Frontal cortex (tissue), 4 donors: ENCODE measurements around the gene CFC1B. TPM values are rescaled to one million over a fixed set of nuclear protein-coding genes. Genes with fewer than 3 reads are reported as not detected.
"Not testable (repeated sequence)": the region's sequence is repeated elsewhere in the genome, so short reads cannot be mapped to it uniquely, and the experiment has no call there.

Experiments
- DNase-seq, 2 donors: peaks; one replicate each; pipeline ENCODE4 v3.0.0; 2012; ENCODE audit warnings: low spot score in 2 of 2
- FAIRE-seq: peaks from 2 replicates; lab custom pipeline; 2012; peaks lifted over from hg19 to GRCh38; lab: Jason Lieb, UNC
- total RNA-seq: library from RNA; depleted of rRNA; stranded (reverse); fragments of >200 nt; gene quantifications from one replicate; pipeline ENCODE4 v1.2.3, GENCODE V29; 2014
- donor health status: control.
- donor health status: control.
- donor health status: control.

The CFC1B gene
- total RNA-seq, result 0.82 TPM

DNA sequence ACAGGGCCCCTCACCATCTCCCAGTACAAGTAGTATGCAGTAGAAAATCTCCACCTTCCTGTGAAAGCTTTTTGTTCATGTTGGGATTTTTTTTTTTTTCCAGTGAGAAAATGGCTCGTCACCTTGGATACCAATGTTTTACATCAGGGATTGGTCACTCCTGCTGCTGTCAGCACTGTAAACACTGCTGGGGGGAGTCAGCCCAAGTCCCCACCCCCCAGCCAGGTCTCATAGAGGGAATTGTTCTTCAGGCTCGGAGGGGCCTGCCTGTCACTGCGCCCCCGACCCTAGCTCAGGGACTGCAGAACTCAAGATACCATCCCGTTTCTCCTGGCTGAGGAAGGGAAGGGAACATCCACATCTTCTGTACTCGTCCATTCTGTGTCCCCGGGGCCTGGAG lies at the start of gene CFC1B:
CFC1B (plus strand) TSS at position 231 of the 400 bp plus-strand sequence. CDS start 263 bp downstream, outside the sequence.
- FAIRE-seq, DNase-seq: not testable (repeated sequence)

DNA sequence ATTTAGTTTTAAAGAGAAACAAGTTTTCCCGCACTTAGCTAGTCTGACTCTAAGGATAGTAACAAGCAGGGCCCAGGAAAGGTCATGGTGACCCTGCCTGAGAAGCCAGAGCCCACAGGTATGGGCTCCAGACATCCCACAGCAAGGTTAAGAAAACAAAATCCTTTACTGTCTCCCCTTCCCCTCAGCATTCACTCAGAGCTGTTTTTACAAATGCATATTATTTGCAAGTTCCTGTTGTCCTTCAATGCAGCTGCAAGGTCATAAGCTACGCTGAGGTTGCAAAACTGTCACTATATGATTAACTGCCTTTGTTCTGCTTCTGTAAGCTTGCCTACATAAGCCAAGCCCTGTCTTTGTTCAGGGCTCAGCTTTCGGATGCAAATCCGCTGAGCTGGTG lies 29.9 kb upstream of the CFC1B start:
- not testable (repeated sequence) for FAIRE-seq, DNase-seq

- DNase-seq, FAIRE-seq: not testable (repeated sequence)
Measured at GRCh38 chr2:130509228-130509627, 11.8 kb upstream of the CFC1B start, which contains the start of gene POTEI. TSS of gene POTEI (minus strand) at chr2:130509328. CDS start at chr2:130509235, 93 bp downstream.

DNA sequence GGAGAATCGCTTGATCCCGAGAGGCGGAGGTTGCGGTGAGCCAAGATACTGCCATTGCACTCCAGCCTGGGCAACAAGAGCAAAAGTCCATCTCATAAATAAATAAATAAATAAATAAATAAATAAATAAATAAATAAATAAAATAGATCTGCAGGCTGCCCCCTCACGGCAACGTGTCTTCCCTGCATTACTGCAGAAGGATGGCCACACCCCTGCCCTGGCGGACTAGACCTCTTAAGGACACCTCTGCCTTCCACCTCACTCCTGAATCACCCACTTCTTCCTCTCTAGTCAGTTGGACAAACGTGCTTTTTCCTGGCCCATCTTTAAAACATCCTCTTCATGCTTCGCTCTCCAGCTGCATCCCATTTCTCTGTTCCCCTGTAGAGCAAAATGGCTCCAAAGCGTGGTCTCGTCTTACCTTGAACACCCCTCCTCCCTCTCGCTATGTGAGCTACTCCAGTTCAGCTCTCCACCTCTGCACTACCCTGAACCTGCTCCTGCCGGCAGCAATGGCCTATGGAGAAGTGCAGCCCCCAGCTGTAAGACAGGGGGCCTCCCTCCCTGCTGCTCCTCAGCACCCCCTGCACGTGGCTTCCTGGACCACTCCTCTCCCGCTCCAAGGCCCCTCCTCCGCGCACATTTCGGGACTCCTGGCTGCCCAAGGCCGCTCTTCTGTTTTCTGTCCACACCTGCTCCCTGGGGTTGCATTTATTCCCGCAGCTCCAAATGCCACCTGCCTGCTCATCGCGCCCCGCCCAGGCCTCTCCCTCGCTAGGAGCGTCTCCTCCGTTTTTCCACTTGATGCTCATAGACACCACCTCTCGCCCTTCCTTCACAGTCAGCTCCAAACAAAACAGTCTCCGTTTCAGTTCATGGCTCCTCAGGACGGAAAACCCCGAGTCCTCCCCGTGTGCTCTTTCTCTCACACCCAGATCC lies 9.9 kb upstream of the CFC1B start:
- FAIRE-seq, DNase-seq: not testable (repeated sequence)

DNA sequence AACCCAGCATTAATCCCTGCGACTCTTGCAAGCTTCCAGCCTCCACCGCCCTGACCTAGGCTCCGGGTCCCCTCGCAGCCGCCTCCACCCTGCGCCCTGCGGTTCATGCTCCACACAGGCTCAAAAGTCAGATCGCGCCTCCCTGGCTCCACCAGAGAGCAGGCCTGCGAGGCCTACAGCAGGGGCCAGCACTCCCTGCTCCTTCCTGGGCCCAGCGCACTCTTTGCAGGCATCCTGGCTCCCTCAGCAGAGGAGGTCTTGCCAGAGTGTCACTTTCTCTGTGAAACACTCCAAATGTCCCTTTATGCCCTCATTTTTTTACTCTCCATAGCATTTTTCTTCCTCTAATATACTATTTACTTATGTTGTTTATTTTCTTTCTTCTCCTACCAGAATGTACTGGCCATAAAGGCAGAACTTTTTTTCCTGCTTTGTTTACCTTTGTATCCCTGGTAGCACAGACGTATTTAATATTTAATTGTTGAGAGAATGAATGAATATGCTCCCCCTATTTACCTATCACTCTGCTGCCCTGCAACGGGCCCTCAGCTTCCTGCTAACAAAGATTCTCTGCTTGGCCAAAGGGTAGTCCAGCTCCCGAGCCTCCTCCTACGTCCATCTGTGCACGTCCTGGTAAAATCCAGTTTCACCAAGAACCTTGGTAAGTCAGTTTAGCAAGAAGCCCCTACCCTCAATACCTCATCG lies 9.1 kb upstream of the CFC1B start:
- DNase-seq, FAIRE-seq: not testable (repeated sequence)

DNA sequence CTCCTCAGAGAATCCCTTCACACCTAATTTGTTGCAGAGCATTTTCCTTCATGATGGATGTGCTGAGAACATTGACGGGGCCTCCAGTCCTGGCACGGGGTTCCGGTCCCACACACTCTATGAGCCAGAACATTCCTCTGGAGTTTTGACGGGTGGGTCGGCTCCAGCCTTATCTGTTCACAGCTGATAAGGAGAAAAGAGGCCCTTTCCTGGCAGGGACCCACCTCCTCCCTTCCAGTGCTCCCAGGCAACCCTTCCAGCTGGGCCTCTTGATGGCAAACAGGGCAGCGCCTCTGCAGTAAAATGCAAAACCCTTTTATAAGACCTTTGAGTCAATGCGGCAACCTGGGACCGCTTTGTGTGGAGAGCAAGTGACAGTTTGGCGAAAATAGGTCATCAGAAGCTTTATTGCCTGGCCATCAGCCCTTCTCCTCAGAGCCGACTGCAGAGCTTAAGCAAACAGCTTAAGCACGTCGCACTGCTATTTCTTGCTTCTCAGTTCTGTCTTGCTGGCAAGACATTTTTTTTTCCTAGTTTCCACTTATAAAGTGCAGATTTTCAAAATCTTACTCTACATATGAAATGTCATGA lies 2.4 kb upstream of the CFC1B start:
- FAIRE-seq, DNase-seq: not testable (repeated sequence)

GRCh38 chr2:130522390-130522789 lies 1.4 kb downstream of the CFC1B start:
- FAIRE-seq, DNase-seq: not testable (repeated sequence)

DNA sequence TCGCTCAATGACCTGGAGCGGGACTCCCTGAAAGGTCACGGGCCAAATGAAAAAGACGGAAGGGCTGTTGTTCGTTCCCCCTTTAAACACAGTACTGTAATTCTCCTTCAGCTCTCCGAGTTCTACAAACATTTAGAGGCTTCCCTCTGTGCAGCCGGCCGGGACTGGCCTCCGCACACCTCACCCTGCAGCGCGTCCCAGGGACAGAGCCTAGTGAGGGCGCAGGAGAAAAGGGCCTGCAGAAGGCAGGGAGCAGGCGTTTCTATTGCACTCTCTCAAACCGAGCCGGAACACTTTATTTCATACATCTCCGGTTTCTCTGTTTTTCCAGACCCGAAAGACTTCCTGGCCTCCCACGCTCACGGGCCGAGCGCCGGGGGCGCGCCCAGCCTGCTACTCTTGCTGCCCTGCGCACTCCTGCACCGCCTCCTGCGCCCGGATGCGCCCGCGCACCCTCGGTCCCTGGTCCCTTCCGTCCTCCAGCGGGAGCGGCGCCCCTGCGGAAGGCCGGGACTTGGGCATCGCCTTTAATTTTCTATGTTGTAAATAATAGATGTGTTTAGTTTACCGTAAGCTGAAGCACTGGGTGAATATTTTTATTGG lies 6.4 kb downstream of the CFC1B start:
- DNase-seq, FAIRE-seq: not testable (repeated sequence)

- DNase-seq, result not testable (repeated sequence)
Measured at GRCh38 chr2:130529545-130529944, 8.5 kb downstream of the CFC1B start.

DNA sequence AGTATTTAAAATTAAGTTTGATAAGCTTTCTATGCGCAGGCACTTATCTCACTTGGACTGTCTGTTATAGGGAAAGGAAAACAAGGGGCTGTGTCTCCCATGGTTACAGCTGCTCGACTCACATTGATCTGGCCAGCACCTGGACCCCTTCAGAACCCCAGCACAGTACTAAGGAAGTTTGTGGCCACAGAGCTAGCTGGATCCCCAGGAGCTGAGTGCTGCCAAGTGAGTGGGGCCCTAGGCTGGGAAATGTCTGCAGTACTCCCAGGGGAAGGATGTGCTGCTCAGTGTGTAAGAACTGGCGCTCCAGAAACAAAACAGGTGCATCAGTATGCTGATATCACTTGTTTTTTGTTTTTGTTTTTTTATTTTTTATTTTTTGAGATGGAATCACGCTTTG lies 9.2 kb downstream of the CFC1B start:
- FAIRE-seq, DNase-seq: not testable (repeated sequence)

More at GRCh38 chr2:130529545-130529944, 8.5 kb downstream of the CFC1B start:
- not testable (repeated sequence) for FAIRE-seq

DNA sequence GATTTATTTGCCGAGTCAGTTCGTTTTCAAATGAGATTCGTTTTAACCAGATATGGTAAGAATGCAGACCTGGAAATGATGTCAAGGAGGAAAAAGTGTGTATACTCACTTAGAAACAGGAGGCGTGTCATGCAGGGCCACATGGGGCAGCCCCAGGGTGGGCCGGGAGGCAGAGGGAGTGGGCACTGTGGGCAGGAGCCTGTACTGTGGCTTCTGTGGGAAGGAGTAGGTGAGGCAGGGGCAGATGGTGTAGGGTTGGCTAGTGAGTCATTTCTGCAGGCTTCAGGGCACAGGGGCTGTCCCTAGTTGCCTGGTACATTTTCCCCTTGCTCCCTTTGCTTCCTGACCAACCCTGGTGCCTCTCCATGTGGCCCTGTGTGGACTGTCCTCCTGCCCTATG lies 10.2 kb downstream of the CFC1B start:
- not testable (repeated sequence) for FAIRE-seq, DNase-seq

GRCh38 chr2:130531672-130532071 lies 10.7 kb downstream of the CFC1B start:
- not testable (repeated sequence) for FAIRE-seq, DNase-seq

DNA sequence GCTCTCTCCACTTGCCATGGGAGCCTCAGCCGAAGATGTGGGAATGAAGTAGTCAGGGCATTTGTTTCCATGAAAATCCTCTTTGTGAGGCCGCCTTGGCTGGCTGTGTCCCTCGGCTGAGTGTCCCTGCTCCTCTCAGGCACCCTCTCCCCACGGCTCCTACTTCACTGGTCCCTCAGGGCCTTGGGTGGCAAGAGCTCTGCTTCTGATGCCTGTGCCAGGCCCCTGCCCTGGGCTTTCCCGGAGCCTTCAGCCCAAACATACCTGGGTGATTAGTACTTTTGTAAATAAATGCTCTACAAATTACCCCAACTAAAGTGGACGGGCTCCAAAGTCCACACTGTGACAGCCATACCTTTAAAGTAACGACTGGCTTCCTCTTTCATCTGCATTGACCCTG lies 15.6 kb downstream of the CFC1B start:
- not testable (repeated sequence) for FAIRE-seq, DNase-seq

DNA sequence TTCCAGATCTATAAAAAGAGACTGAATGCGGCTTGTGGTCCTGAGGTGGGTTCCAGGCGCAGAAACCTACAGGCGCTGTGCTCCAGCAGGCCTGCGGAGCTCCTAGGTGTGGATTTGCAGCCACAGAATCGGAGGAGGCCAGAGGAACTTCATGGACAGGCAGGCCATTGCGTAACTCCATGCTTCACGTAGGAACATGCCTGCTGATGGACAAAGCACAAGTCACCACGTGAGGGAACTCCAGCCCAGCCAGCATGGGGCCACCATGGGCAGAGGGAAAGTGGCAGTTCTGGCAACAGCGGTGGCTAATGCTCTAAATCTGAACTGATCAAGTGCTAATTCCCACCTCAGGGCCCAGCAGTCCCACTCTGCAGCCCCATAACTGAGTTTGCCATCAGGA lies 17.2 kb downstream of the CFC1B start:
- not testable (repeated sequence) for FAIRE-seq, DNase-seq

DNA sequence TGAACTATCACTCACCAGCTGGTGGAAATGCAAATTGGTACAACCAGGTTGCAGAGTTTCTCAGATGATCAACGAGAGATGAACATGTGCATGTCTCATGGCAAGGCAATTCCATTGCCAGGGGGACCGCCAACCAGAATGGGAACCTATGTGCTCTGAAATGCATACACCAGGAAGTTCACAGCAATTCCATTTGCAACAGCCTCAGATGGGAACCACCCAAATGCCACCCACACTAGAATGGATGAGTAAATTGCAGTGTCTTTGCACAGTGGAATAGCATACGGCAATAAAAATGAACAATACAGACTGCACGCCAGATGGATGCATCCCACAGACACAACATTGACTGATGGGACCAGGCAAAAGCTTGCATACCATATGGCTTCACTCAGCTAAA lies 21.8 kb downstream of the CFC1B start:
- FAIRE-seq, DNase-seq: not testable (repeated sequence)

- DNase-seq, FAIRE-seq: not testable (repeated sequence)
Measured at GRCh38 chr2:130543785-130544528, 22.9 kb downstream of the CFC1B start.

- not testable (repeated sequence) for DNase-seq, FAIRE-seq
Measured at GRCh38 chr2:130544978-130545377, 24.0 kb downstream of the CFC1B start.

- FAIRE-seq, DNase-seq: not testable (repeated sequence)
Measured at GRCh38 chr2:130548418-130548817, 27.4 kb downstream of the CFC1B start.

- not testable (repeated sequence) for FAIRE-seq
Measured at GRCh38 chr2:130549475-130549874, 28.5 kb downstream of the CFC1B start.

More at GRCh38 chr2:130549475-130549874, 28.5 kb downstream of the CFC1B start:
- DNase-seq, result not testable (repeated sequence)
